Measurements from ENCODE around the gene FGF1.

The FGF1 gene

DNA sequence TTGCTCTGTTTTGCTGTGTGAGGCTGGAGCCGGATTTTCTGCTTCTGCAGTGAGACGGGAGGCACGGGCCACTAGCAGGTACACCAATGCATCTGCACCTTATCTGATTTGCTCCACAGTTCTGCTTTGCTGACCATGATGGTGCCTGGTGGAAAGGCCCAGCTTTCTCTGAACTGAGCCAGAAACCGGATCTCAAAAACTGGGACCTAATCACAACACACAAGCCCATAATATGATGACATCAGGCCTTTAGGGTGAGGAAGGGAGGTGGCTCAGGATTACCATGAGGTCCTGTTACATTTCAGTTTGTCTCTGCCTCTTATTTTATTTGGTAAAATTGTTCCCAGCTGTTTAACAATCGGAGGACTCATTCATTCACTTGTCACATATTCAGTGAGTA, 49.8 kb downstream of the FGF1 start:
- in situ Hi-C loops (cut with MboI; ENCODE audit: low pct_unique_long_range_greater_than_20kb, low sequenced_read_pairs, unreplicated experiment), result no loop called here
- TF ChIP-seq CTCF (IDR thresholded peaks at IDR 0.05; ENCODE audit: extremely low read depth, insufficient read depth, missing control alignments), result no peak
- no peak for DNase-seq (ENCODE audit: low spot score)

DNA sequence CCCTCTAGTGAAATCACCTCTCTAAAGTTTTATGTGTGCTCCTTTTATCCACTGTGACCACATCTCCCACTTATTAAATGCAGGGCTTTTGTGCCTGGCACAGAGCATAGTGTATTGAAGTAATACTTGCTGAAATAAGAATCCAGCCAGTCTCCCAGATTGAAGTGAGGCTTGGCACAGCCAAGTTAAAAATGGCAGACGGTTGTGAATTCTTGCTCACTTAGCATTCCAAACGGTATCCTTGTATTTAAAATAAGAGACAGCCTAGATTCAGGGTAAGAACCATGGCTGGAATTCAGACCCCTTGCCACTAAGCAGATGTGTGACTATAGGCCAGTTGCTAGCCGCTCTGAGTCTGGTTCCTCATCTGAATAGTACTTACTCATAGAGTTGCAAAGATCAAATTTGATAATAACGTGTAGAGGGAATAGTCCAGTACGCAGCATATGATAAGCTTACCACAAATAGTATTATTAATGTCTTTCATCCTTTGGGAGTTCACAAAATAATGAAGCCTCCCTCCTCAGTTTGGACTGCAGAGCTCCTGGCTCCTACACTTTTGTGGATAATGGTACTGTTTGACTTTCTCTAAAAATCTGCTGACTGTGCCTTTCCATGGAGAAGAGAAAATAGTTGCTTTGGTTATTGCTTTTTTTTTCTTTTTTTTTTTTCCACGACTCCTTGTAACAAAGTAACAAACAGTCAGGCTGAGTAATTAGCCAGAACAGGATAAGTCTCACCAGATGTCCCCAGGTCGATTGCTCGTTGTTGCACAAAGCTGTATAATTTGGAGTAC, 51.5 kb downstream of the FGF1 start:
- in situ Hi-C loops (cut with MboI; ENCODE audit: low pct_unique_long_range_greater_than_20kb, low sequenced_read_pairs, unreplicated experiment), result no loop called here
- DNase-seq (ENCODE audit: low spot score), result no peak
- TF ChIP-seq CTCF (IDR thresholded peaks at IDR 0.05; ENCODE audit: extremely low read depth, insufficient read depth, missing control alignments), result no peak

DNA sequence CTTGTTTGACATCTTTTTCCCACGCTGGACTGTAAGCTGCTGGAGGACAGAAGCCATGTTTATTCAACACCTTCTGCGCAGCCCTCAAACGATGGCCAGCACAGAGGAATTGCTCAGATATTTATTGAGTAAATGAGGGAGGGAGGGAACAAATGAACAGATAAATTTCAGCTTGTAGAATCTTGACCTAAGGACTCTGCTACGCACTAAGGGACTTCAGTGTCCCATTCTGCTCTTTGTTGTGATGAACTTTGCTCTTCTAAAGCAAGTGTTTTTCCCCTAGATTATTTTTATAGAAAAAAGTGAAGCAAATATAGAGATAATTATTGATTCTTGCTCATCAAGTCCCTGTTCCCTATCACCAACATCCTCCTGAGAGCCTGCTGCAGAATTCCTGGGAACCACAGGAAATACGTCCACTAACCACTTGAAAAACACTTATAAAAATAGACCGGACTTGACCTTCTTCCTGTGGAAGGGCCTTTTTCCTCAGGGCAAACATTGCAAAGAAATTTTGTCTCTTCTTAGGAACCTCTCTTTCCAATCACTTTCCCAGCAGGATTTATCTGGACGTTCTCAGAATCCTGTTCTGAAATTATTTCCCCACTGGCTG, 54.9 kb downstream of the FGF1 start:
- TF ChIP-seq CTCF (IDR thresholded peaks at IDR 0.05; ENCODE audit: extremely low read depth, insufficient read depth, missing control alignments), result no peak
- DNase-seq (ENCODE audit: low spot score), result no peak
- in situ Hi-C loops (cut with MboI; ENCODE audit: low pct_unique_long_range_greater_than_20kb, low sequenced_read_pairs, unreplicated experiment), result no loop called here

DNA sequence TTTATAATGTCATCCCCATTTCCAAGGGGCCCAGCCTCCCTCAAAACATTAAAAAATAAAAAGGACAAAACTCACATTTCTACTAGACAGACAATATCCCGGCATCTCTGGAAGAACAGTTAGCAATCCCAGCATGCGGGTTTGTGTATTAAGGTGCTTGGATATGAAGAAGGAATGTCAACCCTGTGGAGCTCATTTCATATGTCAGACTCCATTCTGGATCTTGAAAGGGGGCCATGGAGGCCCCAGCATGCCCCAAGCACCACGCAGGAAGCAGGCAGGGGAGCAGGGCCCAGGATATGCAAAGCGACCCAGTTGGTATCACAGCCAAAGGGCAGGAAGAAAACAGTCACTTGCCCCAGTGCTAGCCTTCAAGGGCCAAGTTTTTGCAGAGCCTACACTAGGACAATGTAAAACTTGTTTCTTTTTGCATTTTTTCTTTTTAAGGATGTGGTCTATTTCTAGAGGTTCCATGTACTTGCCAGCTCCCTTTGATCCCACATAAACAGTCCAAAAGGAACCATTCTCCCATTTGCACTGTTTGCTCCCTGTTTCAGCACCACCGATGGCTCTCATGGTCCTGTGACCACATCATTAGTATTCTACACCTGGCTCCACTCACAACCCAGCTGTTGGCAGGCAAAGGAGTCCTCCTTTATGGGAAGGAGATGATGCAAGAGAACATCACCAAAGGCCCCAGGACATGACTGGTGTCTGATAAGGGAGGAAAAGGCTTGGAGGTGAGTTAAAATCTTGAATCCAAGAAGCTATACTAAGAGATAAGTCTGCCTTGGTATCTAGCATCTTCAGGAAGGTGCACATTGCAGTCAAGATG, 58.3 kb downstream of the FGF1 start:
- no peak for DNase-seq (ENCODE audit: low spot score)
- TF ChIP-seq CTCF (IDR thresholded peaks at IDR 0.05; ENCODE audit: extremely low read depth, insufficient read depth, missing control alignments), result no peak
- in situ Hi-C loops (cut with MboI; ENCODE audit: low pct_unique_long_range_greater_than_20kb, low sequenced_read_pairs, unreplicated experiment), result no loop called here

DNA sequence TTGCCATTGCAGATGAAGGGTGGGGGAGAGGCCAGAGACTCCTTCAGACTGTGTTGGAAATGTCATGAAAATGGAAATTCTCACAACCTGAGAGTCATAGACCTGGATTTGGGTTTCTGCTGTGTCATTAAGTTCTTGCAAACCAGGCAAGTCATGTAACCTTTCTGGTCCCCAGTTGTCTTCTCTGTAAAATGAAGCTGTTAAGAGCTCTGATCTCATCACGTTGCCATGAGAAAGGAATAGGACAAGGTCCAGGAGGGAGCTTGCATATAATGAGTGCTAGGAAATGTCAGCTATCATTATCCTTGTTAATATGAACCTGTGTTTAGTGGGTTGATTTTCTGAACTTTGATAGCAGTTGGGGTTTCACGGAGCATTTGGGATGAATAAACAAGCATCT, 59.1 kb downstream of the FGF1 start:
- in situ Hi-C loops (cut with MboI; ENCODE audit: low pct_unique_long_range_greater_than_20kb, low sequenced_read_pairs, unreplicated experiment), result no loop called here
- no peak for DNase-seq (ENCODE audit: low spot score)
- TF ChIP-seq CTCF (IDR thresholded peaks at IDR 0.05; ENCODE audit: extremely low read depth, insufficient read depth, missing control alignments), result no peak

DNA sequence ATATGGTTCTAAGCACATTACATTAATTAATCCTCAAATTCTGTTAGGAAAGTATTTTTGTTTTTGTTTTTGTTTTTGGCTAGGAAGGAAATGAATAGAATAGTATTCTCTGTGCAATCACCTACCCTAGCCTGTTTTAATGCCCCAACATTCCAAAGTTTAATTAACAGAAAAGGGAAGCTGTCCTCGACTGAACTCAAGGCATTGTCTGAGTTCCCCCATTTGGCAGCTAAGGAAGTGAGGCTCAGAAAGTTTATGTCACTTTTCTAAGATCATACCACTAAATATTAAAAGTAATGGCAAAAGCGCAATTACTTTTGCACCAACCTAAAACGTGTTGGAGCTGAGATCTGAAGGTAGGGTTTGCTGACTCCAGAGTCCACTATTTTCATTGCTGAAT, 59.8 kb downstream of the FGF1 start:
- no peak for DNase-seq (ENCODE audit: low spot score)
- in situ Hi-C loops (cut with MboI; ENCODE audit: low pct_unique_long_range_greater_than_20kb, low sequenced_read_pairs, unreplicated experiment), result no loop called here
- TF ChIP-seq CTCF (IDR thresholded peaks at IDR 0.05; ENCODE audit: extremely low read depth, insufficient read depth, missing control alignments), result no peak
